ENCODE results near the gene UQCRQ.

GRCh38 chr5:132884548-132884947 is 18.1 kb downstream of the UQCRQ start:
- no peak for TF ChIP-seq CTCF (IDR thresholded peaks at IDR 0.05)
- TF ChIP-seq POLR2A (IDR thresholded peaks at IDR 0.05), result no peak
- TF ChIP-seq POLR2AphosphoS5 (IDR thresholded peaks at IDR 0.05), result no peak

All from transverse colon (tissue), 4 donors.